Prostate gland (tissue), 2 donors: Measurements from ENCODE around the gene UST.
"Not testable (repeated sequence)": the region's sequence is repeated elsewhere in the genome, so short reads cannot be mapped to it uniquely, and the experiment has no call there.

Experiments
- POLR2A ChIP-seq: fragments of 450-650 bp; IDR thresholded peaks from one replicate; pipeline ENCODE4 v1.6.1; 2016; ENCODE audit warnings: antibody characterized with exemption, mild to moderate bottlenecking
- TF ChIP-seq, protein P1 (sequence below), 4 experiments: fragments of 200-600 bp in 2 of 4; fragments of 450-650 bp in 2 of 4; sonication (generic) in 2 of 4; IDR thresholded peaks; 1 replicate in 3 of 4; 2 replicates in 1 of 4; pipeline ENCODE4 v1.5.1; 2016 to 2019; ENCODE audit warnings: antibody characterized with exemption in 4 of 4, mild to moderate bottlenecking in 2 of 4, moderate library complexity in 2 of 4

DNA sequence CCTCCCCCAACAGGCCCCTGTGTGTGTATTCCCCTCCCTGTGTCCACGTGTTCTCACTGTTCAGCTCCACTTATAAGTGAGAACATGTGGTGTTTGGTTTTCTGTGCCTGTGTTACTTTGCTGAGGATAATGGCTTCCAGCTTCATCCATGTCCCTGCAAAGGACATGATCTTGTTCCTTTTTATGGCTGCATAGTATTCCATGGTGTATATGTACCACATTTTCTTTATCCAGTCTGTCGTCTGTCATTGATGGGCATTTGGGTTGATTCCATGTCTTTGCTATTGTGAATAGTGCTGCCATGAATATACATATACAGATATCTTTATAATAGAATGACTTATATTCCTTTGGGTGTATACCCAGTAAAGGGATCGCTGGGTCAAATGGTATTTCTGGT is 106.3 kb downstream of the UST start:
- TF ChIP-seq, protein P1, sequence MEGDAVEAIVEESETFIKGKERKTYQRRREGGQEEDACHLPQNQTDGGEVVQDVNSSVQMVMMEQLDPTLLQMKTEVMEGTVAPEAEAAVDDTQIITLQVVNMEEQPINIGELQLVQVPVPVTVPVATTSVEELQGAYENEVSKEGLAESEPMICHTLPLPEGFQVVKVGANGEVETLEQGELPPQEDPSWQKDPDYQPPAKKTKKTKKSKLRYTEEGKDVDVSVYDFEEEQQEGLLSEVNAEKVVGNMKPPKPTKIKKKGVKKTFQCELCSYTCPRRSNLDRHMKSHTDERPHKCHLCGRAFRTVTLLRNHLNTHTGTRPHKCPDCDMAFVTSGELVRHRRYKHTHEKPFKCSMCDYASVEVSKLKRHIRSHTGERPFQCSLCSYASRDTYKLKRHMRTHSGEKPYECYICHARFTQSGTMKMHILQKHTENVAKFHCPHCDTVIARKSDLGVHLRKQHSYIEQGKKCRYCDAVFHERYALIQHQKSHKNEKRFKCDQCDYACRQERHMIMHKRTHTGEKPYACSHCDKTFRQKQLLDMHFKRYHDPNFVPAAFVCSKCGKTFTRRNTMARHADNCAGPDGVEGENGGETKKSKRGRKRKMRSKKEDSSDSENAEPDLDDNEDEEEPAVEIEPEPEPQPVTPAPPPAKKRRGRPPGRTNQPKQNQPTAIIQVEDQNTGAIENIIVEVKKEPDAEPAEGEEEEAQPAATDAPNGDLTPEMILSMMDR (IDR thresholded peaks at IDR 0.05) = not testable (repeated sequence)
- TF ChIP-seq POLR2A = not testable (repeated sequence)
